ENCODE data around the gene GSTM4.
"Not testable (repeated sequence)": the region's sequence is repeated elsewhere in the genome, so short reads cannot be mapped to it uniquely, and the experiment has no call there.

DNA sequence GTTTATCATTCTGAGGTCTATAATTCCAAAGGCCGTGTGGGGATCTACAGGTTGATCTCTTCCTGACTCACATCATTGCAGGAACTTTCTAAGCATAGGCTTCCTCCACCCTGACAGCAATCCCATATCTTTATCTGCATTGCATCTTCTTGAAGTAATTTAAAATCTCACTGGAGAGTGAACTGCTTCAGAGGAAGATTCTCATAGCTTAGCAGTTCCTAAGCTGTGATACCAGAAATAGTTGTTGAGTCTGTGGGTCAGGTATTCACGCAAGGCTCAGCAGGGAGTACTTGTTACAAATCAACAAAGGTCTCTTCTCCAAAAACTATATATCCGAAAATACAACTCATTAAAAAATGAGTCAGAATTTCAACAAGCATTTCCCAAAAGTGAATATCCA, 39.2 kb downstream of the GSTM4 start:
- TF ChIP-seq, protein P1, sequence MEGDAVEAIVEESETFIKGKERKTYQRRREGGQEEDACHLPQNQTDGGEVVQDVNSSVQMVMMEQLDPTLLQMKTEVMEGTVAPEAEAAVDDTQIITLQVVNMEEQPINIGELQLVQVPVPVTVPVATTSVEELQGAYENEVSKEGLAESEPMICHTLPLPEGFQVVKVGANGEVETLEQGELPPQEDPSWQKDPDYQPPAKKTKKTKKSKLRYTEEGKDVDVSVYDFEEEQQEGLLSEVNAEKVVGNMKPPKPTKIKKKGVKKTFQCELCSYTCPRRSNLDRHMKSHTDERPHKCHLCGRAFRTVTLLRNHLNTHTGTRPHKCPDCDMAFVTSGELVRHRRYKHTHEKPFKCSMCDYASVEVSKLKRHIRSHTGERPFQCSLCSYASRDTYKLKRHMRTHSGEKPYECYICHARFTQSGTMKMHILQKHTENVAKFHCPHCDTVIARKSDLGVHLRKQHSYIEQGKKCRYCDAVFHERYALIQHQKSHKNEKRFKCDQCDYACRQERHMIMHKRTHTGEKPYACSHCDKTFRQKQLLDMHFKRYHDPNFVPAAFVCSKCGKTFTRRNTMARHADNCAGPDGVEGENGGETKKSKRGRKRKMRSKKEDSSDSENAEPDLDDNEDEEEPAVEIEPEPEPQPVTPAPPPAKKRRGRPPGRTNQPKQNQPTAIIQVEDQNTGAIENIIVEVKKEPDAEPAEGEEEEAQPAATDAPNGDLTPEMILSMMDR (IDR thresholded peaks at IDR 0.05): not testable (repeated sequence)
- not testable (repeated sequence) for TF ChIP-seq ZFX (IDR thresholded peaks at IDR 0.05; ENCODE audit: borderline replicate concordance)

Measured in 22Rv1 (cell line).